Endothelial cell of umbilical vein (primary cell): ENCODE results near the gene TERT. TPM values are rescaled to one million over a fixed set of nuclear protein-coding genes. Genes with fewer than 3 reads are reported as not detected.

Source experiments
- BruUV-seq: library from RNA; stranded (reverse); fragments of 400-500 nt; replicated peaks from 2 replicates; lab custom pipeline; 2021; lab: Mats Ljungman, UMichigan
- CTCF ChIA-PET: fragments of 300-600, 350-600 bp; sonication (Branson Sonifier 250); formaldehyde crosslinking; loops from one replicate; lab custom pipeline; 2021; ENCODE audit warnings: antibody characterized with exemption, inconsistent platforms; lab: Charles Lee
- POLR2A ChIA-PET: fragments of 300-600, 350-600 bp; sonication (Branson Sonifier 250); formaldehyde crosslinking; loops from one replicate; lab custom pipeline; 2021; ENCODE audit warnings: antibody characterized with exemption, inconsistent platforms; lab: Charles Lee
- DNase-seq: peaks from one replicate; pipeline ENCODE4 v3.0.0-alpha.2; 2011; ENCODE audit warnings: low read depth, low spot score
- FAIRE-seq: peaks from 2 replicates; lab custom pipeline; 2011; peaks lifted over from hg19 to GRCh38; lab: Jason Lieb, UNC
- H2AFZ ChIP-seq: 2 replicates; pipeline ENCODE4 v1.6.0; 2012; ENCODE audit warnings: low read depth, low read length, control low read depth, inconsistent platforms
- H3K27ac ChIP-seq: 2 replicates; pipeline ENCODE4 v1.5.1; 2011; ENCODE audit warnings: low read depth, mild to moderate bottlenecking, control low read depth, low read length, moderate library complexity; ENCODE audit not compliant: insufficient read depth
- H3K27me3 ChIP-seq, 2 experiments: 2 replicates each; pipeline versions ENCODE4 v1.6.0 to v1.6.1; 2011; ENCODE audit warnings: low read length in 2 of 2, mixed read lengths in 1 of 2; ENCODE audit not compliant: control insufficient read depth in 2 of 2, insufficient read depth in 2 of 2
- H3K36me3 ChIP-seq, 2 experiments: 2 replicates in 1 of 2; 3 replicates in 1 of 2; pipeline ENCODE4 v1.5.1; 2011; ENCODE audit warnings: low read length in 2 of 2, mild to moderate bottlenecking in 1 of 2, moderate library complexity in 1 of 2; ENCODE audit not compliant: control insufficient read depth in 2 of 2, insufficient read depth in 2 of 2; ENCODE audit errors: extremely low read depth in 1 of 2
- H3K4me1 ChIP-seq: 3 replicates; pipeline ENCODE4 v1.5.1; 2011; ENCODE audit warnings: mild to moderate bottlenecking, low read length; ENCODE audit not compliant: control insufficient read depth, insufficient read depth; ENCODE audit errors: extremely low read depth
- H3K4me2 ChIP-seq: 2 replicates; pipeline ENCODE4 v1.6.1; 2011; ENCODE audit warnings: low read length, control low read depth, mixed read lengths; ENCODE audit not compliant: insufficient read depth
- H3K4me3 ChIP-seq, 3 experiments: fragments of 200-600 bp in 1 of 3; sonication (generic), shearing (Covaris generic) in 1 of 3; replicated peaks in 1 of 3; 2 replicates each; pipeline ENCODE4 v1.5.1; 2011 to 2016; ENCODE audit warnings: control low read depth in 3 of 3, low read length in 3 of 3, mild to moderate bottlenecking in 2 of 3, inconsistent platforms in 1 of 3, low read depth in 1 of 3, moderate library complexity in 1 of 3; ENCODE audit not compliant: insufficient read depth in 1 of 3
- H3K79me2 ChIP-seq: 2 replicates; pipeline ENCODE4 v1.6.0; 2012; ENCODE audit warnings: low read length, inconsistent platforms; ENCODE audit not compliant: control insufficient read depth, insufficient read depth
- H3K9ac ChIP-seq: replicated peaks from 2 replicates; pipeline ENCODE3; 2011; ENCODE audit warnings: low read length, control low read depth; ENCODE audit not compliant: insufficient read depth; ENCODE audit errors: extremely low read depth
- H3K9me1 ChIP-seq: replicated peaks from 3 replicates; pipeline ENCODE4 v1.6.0; 2011; ENCODE audit warnings: mild to moderate bottlenecking, low read length; ENCODE audit not compliant: control insufficient read depth, insufficient read depth; ENCODE audit errors: extremely low read depth
- H3K9me3 ChIP-seq: replicated peaks from 2 replicates; pipeline ENCODE4 v1.5.1; 2012; ENCODE audit warnings: low read length, inconsistent platforms; ENCODE audit not compliant: control insufficient read depth, insufficient read depth
- H4K20me1 ChIP-seq: replicated peaks from 2 replicates; pipeline ENCODE3; 2011; ENCODE audit warnings: mild to moderate bottlenecking, low read length; ENCODE audit not compliant: control insufficient read depth, insufficient read depth; ENCODE audit errors: extremely low read depth
- EZH2 ChIP-seq: IDR thresholded peaks from 2 replicates; pipeline ENCODE4 v1.6.1; 2012; ENCODE audit warnings: borderline replicate concordance, low read depth, mild to moderate bottlenecking, moderate library complexity, low read length, inconsistent platforms; ENCODE audit not compliant: severe bottlenecking
- FOS ChIP-seq: IDR thresholded peaks from 2 replicates; pipeline ENCODE4 v1.6.1; 2011; ENCODE audit warnings: mild to moderate bottlenecking, low read length, moderate library complexity, borderline replicate concordance; ENCODE audit not compliant: insufficient read depth
- GATA2 ChIP-seq: IDR thresholded peaks from 2 replicates; pipeline ENCODE4 v1.7.0; 2011; ENCODE audit warnings: low read depth, mild to moderate bottlenecking, moderate library complexity, mixed read lengths, low read length; ENCODE audit not compliant: insufficient read length, insufficient read depth
- JUN ChIP-seq: IDR thresholded peaks from 2 replicates; pipeline ENCODE4 v1.6.1; 2011; ENCODE audit warnings: borderline replicate concordance, low read depth; ENCODE audit not compliant: insufficient read length, insufficient read depth
- MAX ChIP-seq: IDR thresholded peaks from 2 replicates; pipeline ENCODE4 v1.6.1; 2011; ENCODE audit not compliant: insufficient read depth, insufficient read length
- MYC ChIP-seq: IDR thresholded peaks from one replicate; pipeline ENCODE4 v1.6.1; 2011; ENCODE audit warnings: mild to moderate bottlenecking, low read depth, low read length
- POLR2A ChIP-seq: IDR thresholded peaks from 2 replicates; pipeline ENCODE4 v1.6.1; 2012; ENCODE audit warnings: low read depth, mild to moderate bottlenecking, control low read depth, low read length
- POLR2AphosphoS5 ChIP-seq: IDR thresholded peaks from 2 replicates; pipeline ENCODE4 v1.6.1; 2012; ENCODE audit warnings: low read depth, mild to moderate bottlenecking, control low read depth, low read length, moderate library complexity; ENCODE audit not compliant: insufficient read depth
- dilution Hi-C: fragments of 300-500 bp; cut with MboI; formaldehyde crosslinking; loops from one replicate; pipeline ENCODE4 v1.15.0; 2019; ENCODE audit warnings: low sequenced_read_pairs; ENCODE audit not compliant: extremely low pct_ligation_motif_present
- intact Hi-C: fragments of 100-400 bp; cut with micrococcal nuclease; formaldehyde crosslinking; loops from one replicate; pipeline ENCODE4 v1.10.0; 2022
- polyA plus RNA-seq, 4 experiments: library from polyadenylated mRNA; depleted of rRNA in 3 of 4; stranded (reverse) in 3 of 4; unstranded in 1 of 4; fragments of >200 nt; gene quantifications; 2 replicates each; pipeline versions ENCODE4 v1.2.1 to v1.2.3, GENCODE V29; 2011 to 2012; ENCODE audit warnings: missing spikeins in 1 of 4
- total RNA-seq: library from RNA; stranded (reverse); gene quantifications from 2 replicates; pipeline ENCODE4 v1.2.3, GENCODE V29; 2021
- TF ChIP-seq, protein P1 (sequence below), 2 donors: IDR thresholded peaks; 1 replicate in 1 of 2; 2 replicates in 1 of 2; pipeline ENCODE4 v1.5.1; 2011; ENCODE audit warnings: low read length in 2 of 2, mild to moderate bottlenecking in 2 of 2, moderate library complexity in 2 of 2, control low read depth in 1 of 2, inconsistent platforms in 1 of 2, low read depth in 1 of 2; ENCODE audit not compliant: insufficient read depth in 1 of 2; ENCODE audit errors: extremely low read depth in 1 of 2

The TERT gene
- total and polyA plus RNA-seq, 2 donors (not counting 3 experiments of a cell fraction or from before 2014, with no cell fraction given), result 0.04 TPM; not detected in 1

- Histone ChIP-seq H3K9me1 (no peaks in the 10 kb centered on the region), H3K79me2 (no peaks in the 10 kb centered on the region), H3K4me1 (no peaks in the 10 kb centered on the region), H3K27ac (no peak overlapping the region), H3K36me3 (no peaks in the 10 kb centered on the region), H3K4me2 (no peak overlapping the region), H3K4me3 (no peak overlapping the region), H2AFZ (no peak overlapping the region), H3K27me3 (no peaks in the 10 kb centered on the region), H3K9me3 (no peaks in the 10 kb centered on the region), H4K20me1 (no peaks in the 10 kb centered on the region), H3K9ac (no peak overlapping the region)
- no peak for FAIRE-seq
- no peak for DNase-seq
- dilution Hi-C loops, result no loop called here
- ChIA-PET POLR2A (no interaction called here), CTCF (no interaction called here)
- intact Hi-C loops, result no loop called here
- BruUV-seq, result no TSS peak
- TF ChIP-seq EZH2, result no peak
Measured at GRCh38 chr5:1219768-1220100, 75.1 kb downstream of the TERT start.

GRCh38 chr5:1219098-1219767 is 75.6 kb downstream of the TERT start:
- Histone ChIP-seq H2AFZ (no peak overlapping the region), H3K9me1 (no peaks in the 10 kb centered on the region), H3K4me1 (no peaks in the 10 kb centered on the region), H3K79me2 (no peaks in the 10 kb centered on the region), H3K36me3 (no peaks in the 10 kb centered on the region), H3K4me2 (no peak overlapping the region), H3K27me3 (no peaks in the 10 kb centered on the region), H3K4me3 (no peak overlapping the region), H3K9ac (no peak overlapping the region), H3K9me3 (no peaks in the 10 kb centered on the region), H3K27ac (no peak overlapping the region), H4K20me1 (no peaks in the 10 kb centered on the region)
- no peak for TF ChIP-seq POLR2A
- TF ChIP-seq POLR2AphosphoS5, result no peak
- TF ChIP-seq FOS, result no peak
- TF ChIP-seq EZH2, result no peak
- TF ChIP-seq JUN, result no peak
- TF ChIP-seq MYC, result no peak
- TF ChIP-seq GATA2, result no peak
- no peak for TF ChIP-seq MAX
- TF ChIP-seq, protein P1, sequence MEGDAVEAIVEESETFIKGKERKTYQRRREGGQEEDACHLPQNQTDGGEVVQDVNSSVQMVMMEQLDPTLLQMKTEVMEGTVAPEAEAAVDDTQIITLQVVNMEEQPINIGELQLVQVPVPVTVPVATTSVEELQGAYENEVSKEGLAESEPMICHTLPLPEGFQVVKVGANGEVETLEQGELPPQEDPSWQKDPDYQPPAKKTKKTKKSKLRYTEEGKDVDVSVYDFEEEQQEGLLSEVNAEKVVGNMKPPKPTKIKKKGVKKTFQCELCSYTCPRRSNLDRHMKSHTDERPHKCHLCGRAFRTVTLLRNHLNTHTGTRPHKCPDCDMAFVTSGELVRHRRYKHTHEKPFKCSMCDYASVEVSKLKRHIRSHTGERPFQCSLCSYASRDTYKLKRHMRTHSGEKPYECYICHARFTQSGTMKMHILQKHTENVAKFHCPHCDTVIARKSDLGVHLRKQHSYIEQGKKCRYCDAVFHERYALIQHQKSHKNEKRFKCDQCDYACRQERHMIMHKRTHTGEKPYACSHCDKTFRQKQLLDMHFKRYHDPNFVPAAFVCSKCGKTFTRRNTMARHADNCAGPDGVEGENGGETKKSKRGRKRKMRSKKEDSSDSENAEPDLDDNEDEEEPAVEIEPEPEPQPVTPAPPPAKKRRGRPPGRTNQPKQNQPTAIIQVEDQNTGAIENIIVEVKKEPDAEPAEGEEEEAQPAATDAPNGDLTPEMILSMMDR (IDR thresholded peaks at IDR 0.05; ENCODE audit: extremely low read depth in 1 of 2, insufficient read depth in 1 of 2, low read depth in 1 of 2, low read length in 2 of 2), result no peak
- ChIA-PET CTCF (no interaction called here), POLR2A (no interaction called here)
- intact Hi-C loops (no loop called here), dilution Hi-C loops (no loop called here)
- BruUV-seq, result no TSS peak
- FAIRE-seq, result no peak
- DNase-seq, result no peak
